B cell (primary cell): ENCODE measurements around the gene CREB3. TPM values are rescaled to one million over a fixed set of nuclear protein-coding genes. Genes with fewer than 3 reads are reported as not detected.

Source experiments
- ATAC-seq: fragments of 200-7000 bp; cut with Tn5 transposase; one replicate; pipeline ENCODE4 v1.10.0; 2021; ENCODE audit warnings: low read depth, mild to moderate bottlenecking, moderate number of reproducible peaks, moderate library complexity
- CTCF ChIA-PET: fragments of 350-600 bp; sonication (Branson Sonifier 250); formaldehyde crosslinking; loops from one replicate; lab custom pipeline; 2021; ENCODE audit warnings: antibody characterized with exemption, inconsistent platforms; lab: Charles Lee
- POLR2A ChIA-PET: fragments of 350-600 bp; sonication (Branson Sonifier 250); formaldehyde crosslinking; loops from one replicate; lab custom pipeline; 2021; ENCODE audit warnings: antibody characterized with exemption; lab: Charles Lee
- DNase-seq: peaks from one replicate; pipeline ENCODE4 v3.0.0; 2013
- H2AFZ ChIP-seq: 2 replicates; pipeline ENCODE4 v1.6.1; 2012; ENCODE audit warnings: mild to moderate bottlenecking, low read depth, low read length; ENCODE audit not compliant: insufficient read depth, poor library complexity, severe bottlenecking
- H3K27ac ChIP-seq, 2 donors: 1 replicate in 1 of 2; 2 replicates in 1 of 2; pipeline ENCODE4 v1.5.1; 2012 to 2013; ENCODE audit warnings: low read length in 2 of 2, mild to moderate bottlenecking in 2 of 2, moderate library complexity in 1 of 2
- H3K27me3 ChIP-seq, 4 experiments: fragments of 200-600 bp in 1 of 4; sonication (generic) in 1 of 4; replicated peaks in 1 of 4; 1 replicate in 2 of 4; 2 replicates in 2 of 4; pipeline versions ENCODE4 v1.6.1 to v1.7.0; 2013 to 2016; ENCODE audit warnings: low read length in 3 of 4, mild to moderate bottlenecking in 2 of 4, mixed read lengths in 1 of 4, moderate library complexity in 1 of 4; ENCODE audit not compliant: insufficient read depth in 4 of 4, control insufficient read depth in 3 of 4; ENCODE audit errors: control extremely low read depth in 1 of 4
- H3K36me3 ChIP-seq, 2 experiments: replicated peaks in 1 of 2; 1 replicate in 1 of 2; 2 replicates in 1 of 2; pipeline versions ENCODE4 v1.6.1 to v1.7.1; 2013; ENCODE audit warnings: low read length in 1 of 2; ENCODE audit not compliant: insufficient read depth in 2 of 2, control insufficient read depth in 1 of 2; ENCODE audit errors: control extremely low read depth in 1 of 2, extremely low read depth in 1 of 2
- H3K4me1 ChIP-seq, 2 donors: fragments of 200-600 bp in 1 of 2; sonication (generic) in 1 of 2; 1 replicate in 1 of 2; 2 replicates in 1 of 2; pipeline versions ENCODE4 v1.5.1 to v1.6.1; 2013 to 2017; ENCODE audit warnings: low read length in 2 of 2; ENCODE audit not compliant: control insufficient read depth in 2 of 2, insufficient read depth in 2 of 2
- H3K4me2 ChIP-seq: replicated peaks from 2 replicates; pipeline ENCODE3; 2012; ENCODE audit warnings: mild to moderate bottlenecking, low read depth, low read length; ENCODE audit not compliant: poor library complexity, severe bottlenecking
- H3K4me3 ChIP-seq, 5 experiments: fragments of 200-600 bp in 1 of 5; sonication (generic) in 1 of 5; 1 replicate in 3 of 5; 2 replicates in 2 of 5; pipeline versions ENCODE4 v1.5.1 to v1.7.0; 2011 to 2016; ENCODE audit warnings: low read length in 4 of 5, mild to moderate bottlenecking in 4 of 5, low read depth in 2 of 5, control low read depth in 1 of 5, moderate library complexity in 1 of 5; ENCODE audit not compliant: insufficient read depth in 1 of 5; ENCODE audit errors: control extremely low read depth in 1 of 5, extremely low read depth in 1 of 5
- H3K79me2 ChIP-seq: fragments of 200-600 bp; sonication (generic); one replicate; pipeline ENCODE4 v1.6.0; 2016; ENCODE audit warnings: low read length; ENCODE audit not compliant: control insufficient read depth, insufficient read depth
- H3K9ac ChIP-seq: fragments of 200-600 bp; sonication (generic); 2 replicates; pipeline ENCODE4 v1.6.1; 2017; ENCODE audit warnings: mild to moderate bottlenecking, low read length, moderate library complexity
- H3K9me3 ChIP-seq, 3 donors: one replicate each; pipeline versions ENCODE4 v1.6.1 to v1.7.1; 2013; ENCODE audit warnings: low read length in 2 of 3; ENCODE audit not compliant: control insufficient read depth in 2 of 3, insufficient read depth in 1 of 3; ENCODE audit errors: control extremely low read depth in 1 of 3
- H4K20me1 ChIP-seq: 2 replicates; pipeline ENCODE4 v1.6.0; 2012; ENCODE audit warnings: mild to moderate bottlenecking, low read length; ENCODE audit not compliant: insufficient read depth, control insufficient read depth, poor library complexity, severe bottlenecking
- H3K27ac Mint-ChIP-seq: one replicate; pipeline ENCODE4 v1.8.0; 2021; ENCODE audit warnings: mixed read lengths
- H3K27me3 Mint-ChIP-seq: one replicate; pipeline ENCODE4 v1.8.0; 2021; ENCODE audit warnings: mixed read lengths
- H3K4me1 Mint-ChIP-seq: one replicate; pipeline ENCODE4 v1.8.0; 2021; ENCODE audit warnings: mixed read lengths
- H3K4me3 Mint-ChIP-seq: one replicate; pipeline ENCODE4 v1.8.0; 2021; ENCODE audit warnings: mixed read lengths
- H3K9me3 Mint-ChIP-seq: one replicate; pipeline ENCODE4 v1.8.0; 2022; ENCODE audit warnings: mixed read lengths; ENCODE audit not compliant: insufficient read depth
- CTCF ChIP-seq: fragments of 200-600 bp; IDR thresholded peaks from one replicate; pipeline ENCODE4 v1.8.0; 2022; ENCODE audit warnings: antibody characterized with exemption, mild to moderate bottlenecking
- EZH2 ChIP-seq: IDR thresholded peaks from 2 replicates; pipeline ENCODE4 v1.6.1; 2012; ENCODE audit warnings: borderline replicate concordance, low read depth, mild to moderate bottlenecking, moderate library complexity, low read length; ENCODE audit not compliant: insufficient read depth, poor library complexity, severe bottlenecking
- WGBS: methylation state at CpG from one replicate; pipeline ENCODE4 v1.1.5; 2013; ENCODE audit warnings: missing lambda C conversion rate; ENCODE audit not compliant: insufficient coverage; 5-methylcytosine and 5-hydroxymethylcytosine counted together
- intact Hi-C: fragments of 100-400 bp; cut with micrococcal nuclease; formaldehyde crosslinking; loops from one replicate; pipeline ENCODE4 v1.10.0; 2022
- polyA plus RNA-seq: library from polyadenylated mRNA; depleted of rRNA; stranded (reverse); fragments of >200 nt; gene quantifications from 2 replicates; pipeline ENCODE4 v1.2.3, GENCODE V29; 2012
- total RNA-seq, 2 donors: library from RNA; stranded (reverse); fragments of 120-200 nt in 1 of 2; gene quantifications; 1 replicate in 1 of 2; 2 replicates in 1 of 2; pipeline versions ENCODE4 v1.2.3 to v1.2.4, GENCODE V29; 2013 to 2022

CREB3 gene
- total and polyA plus RNA-seq, 2 donors (not counting 1 experiment from before 2014, with no cell fraction given): 12.3 to 20.7 TPM

GRCh38 chr9:35687972-35688557 is 44.4 kb upstream of the CREB3 start:
- H3K9ac ChIP-seq: no peak overlapping the region
- H3K9me3 ChIP-seq: no peaks in the 10 kb centered on the region
- Mint-ChIP-seq H3K9me3 (no peaks in the 10 kb centered on the region), H3K4me1 (peaks cover 11% of the 10 kb centered on the region), H3K27me3 (no peaks in the 10 kb centered on the region), H3K27ac (no peak overlapping the region), H3K4me3 (no peak overlapping the region)
- H3K4me2 ChIP-seq: no peak overlapping the region
- DNase-seq (no peak), ATAC-seq (no peak)
- H3K79me2 ChIP-seq: no peaks in the 10 kb centered on the region
- no peaks in the 10 kb centered on the region for H4K20me1 ChIP-seq
- ChIA-PET POLR2A (interaction anchor here (0.7 kb wide), 1 partner anchor 9 kb away, joined by 3 read pairs; no protein-coding TSS in a partner anchor), CTCF (interaction anchor here (0.6 to 7.6 kb wide), 7 partner anchors 7 to 48 kb away, joined by 3 to 82 read pairs (median 3); no protein-coding TSS in a partner anchor)
- no peak overlapping the region for H2AFZ ChIP-seq
- no peaks in the 10 kb centered on the region for H3K27me3 ChIP-seq
- no CpG with 5 or more reads among the region's 2 CpGs for WGBS
- no peak overlapping the region for H3K4me3 ChIP-seq
- no peaks in the 10 kb centered on the region for H3K36me3 ChIP-seq
- TF ChIP-seq CTCF (no peak), EZH2 (no peak)
- intact Hi-C loops: no loop called here
- peaks cover 3 to 17% of the 10 kb centered on the region in 2 donors for H3K4me1 ChIP-seq
- no peak overlapping the region for H3K27ac ChIP-seq
